CD4-positive, alpha-beta T cell treated with Interleukin-6 for 4 hours (primary cell): Measurements from ENCODE around the gene CLDN6.
"Not testable (repeated sequence)": the region's sequence is repeated elsewhere in the genome, so short reads cannot be mapped to it uniquely, and the experiment has no call there.

Source experiments
- DNase-seq: peaks from one replicate; pipeline ENCODE4 v3.0.0-alpha.2; 2020; ENCODE audit warnings: mixed read lengths

CLDN6 gene

DNA sequence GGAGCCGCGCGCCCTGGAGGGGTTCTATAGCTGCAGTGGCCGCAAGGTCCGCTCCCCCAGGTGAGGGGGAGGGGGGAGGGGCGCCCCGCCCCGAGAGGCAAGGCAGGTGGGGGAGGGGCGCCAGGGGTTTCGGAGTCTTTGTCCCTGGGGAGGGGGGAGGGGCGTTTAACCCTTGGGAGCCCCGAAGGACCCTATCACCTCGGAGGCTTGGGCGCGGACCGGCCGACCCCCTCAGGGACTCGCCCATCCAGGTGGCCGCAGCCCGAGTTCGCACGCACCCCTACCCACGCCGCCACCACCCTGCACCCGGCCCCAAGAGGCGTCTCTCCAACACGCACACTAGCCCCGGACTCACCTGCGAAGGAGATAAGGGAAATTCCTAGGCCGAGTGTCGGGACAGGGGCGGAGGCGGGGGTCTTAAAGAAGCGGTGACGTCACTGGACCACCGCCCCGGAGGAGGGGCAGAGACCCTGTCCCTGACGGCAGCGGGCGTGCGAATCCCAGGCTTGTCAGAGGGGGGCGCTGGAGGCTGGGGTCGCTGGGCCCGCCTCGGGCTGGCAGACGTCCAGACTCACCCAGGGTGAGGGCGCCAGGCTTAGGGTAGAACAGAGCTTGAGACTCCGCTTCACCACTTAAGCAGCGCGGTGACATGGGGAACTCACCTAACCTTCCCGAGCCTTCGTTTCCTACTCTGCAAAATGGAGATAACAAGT lies at the start of gene CLDN6:
CLDN6 (minus strand) TSS at position 390 of the 713 bp plus-strand sequence. CDS start 2,162 bp downstream, outside the sequence.
- peak; percentile 57 for DNase-seq

- no peak for DNase-seq
Observed at GRCh38 chr16:3066440-3066748, 48.4 kb upstream of the CLDN6 start.

DNA sequence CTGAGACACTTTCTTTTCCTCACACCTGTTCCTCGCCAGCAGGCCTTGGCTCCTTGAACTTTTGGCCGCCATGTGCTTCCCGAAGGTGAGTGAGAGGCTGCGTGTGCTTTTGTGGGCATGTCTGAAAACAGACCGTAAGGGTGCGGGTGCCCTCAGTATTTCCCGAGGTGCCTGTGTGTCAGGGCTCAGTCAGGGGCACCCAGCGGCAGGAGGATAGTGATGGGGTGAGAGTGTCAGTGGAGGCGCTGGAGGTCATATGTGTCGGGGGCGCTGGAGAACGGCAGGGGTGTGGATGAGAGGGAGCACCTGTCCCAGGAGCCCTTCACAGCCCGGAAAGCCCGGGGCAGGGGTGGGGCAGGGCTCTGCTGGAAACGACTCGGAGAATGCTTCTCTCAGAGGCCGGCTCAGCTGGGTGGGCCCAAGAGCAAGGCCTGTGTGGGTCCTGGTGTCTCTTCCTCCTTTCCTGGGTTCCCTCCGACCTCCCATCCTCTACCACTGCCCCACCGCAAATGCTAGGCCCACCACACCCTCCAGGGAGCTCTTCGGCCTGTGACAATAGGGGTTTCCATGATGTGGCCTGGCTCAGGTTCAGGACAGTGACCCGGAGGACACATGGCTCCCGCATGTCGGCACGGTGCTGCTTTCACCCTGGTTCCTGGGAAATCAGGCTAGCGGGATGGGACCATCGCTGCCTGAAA lies 47.9 kb upstream of the CLDN6 start:
- peak; percentile 52 for DNase-seq

- DNase-seq, result peak; percentile 90
Observed at GRCh38 chr16:3065069-3065741, 47.2 kb upstream of the CLDN6 start, which contains the start of gene IL32. Gene IL32 (plus strand): TSS chr16:3065640. CDS start chr16:3065812, 172 bp downstream.

GRCh38 chr16:3063625-3064386 lies 45.8 kb upstream of the CLDN6 start:
- DNase-seq, result no peak

- no peak for DNase-seq
Observed at GRCh38 chr16:3062553-3062952, 44.6 kb upstream of the CLDN6 start.

DNA sequence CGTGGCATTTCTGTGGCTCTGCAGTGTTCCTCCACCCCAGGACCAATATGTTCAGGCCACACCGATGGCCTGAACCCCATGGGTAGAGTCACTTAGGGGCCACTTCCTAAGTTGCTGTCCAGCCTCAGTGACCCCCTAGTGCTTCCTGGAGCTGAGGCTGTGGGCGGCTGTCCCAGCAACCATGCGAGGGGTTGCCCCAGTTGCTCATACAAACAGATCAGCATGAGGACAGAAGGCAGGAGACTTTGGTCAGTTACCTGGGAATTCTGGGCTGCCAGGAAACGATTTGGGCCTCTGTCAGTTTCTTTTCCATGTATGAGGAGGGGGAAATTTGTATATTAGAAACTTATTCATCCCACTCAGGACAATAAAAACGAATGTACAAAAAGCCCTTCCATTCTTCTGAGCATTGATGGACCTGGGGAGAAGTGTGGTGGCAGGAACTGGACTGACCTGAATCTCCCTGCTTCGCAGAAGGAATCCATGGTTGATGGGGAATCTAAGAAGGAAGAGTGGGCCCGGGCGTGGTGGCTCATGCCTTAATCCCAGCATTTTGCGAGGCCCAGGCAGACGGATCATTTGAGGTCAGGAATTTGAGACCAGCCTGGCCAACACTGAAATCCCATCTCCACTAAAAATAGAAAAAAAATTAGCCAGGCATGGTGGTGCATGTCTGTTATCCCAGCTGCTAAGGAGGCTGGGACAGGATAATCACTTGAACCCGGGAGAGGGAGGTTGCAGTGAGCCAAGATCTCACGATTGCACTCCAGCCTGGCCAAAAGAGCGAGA lies 42.5 kb upstream of the CLDN6 start:
- no peak for DNase-seq

DNA sequence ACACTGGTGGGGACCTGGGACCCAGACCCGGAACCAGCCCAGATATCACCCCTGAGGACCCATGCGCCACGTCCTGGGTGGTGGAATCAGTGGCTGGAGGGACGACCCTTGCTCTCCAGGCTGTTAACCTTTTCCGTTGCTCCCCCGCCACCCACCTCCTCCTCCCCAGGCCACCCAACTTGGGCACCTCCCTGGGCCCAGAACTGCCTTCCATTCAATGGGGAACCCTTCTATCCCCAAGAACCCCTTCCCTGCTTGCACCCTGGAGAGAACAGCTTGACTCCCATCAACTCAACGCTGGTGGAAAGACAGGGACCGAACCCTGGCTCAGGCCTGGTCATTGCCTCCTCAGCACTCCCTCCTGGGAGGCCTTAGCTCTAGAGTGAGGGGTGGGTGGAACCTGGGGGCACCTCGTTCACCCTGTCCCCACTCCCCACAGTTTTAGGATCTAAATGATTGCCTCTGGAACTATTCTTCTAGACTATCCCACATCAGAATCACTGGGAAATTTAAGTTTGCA lies 41.8 kb upstream of the CLDN6 start:
- no peak for DNase-seq

DNA sequence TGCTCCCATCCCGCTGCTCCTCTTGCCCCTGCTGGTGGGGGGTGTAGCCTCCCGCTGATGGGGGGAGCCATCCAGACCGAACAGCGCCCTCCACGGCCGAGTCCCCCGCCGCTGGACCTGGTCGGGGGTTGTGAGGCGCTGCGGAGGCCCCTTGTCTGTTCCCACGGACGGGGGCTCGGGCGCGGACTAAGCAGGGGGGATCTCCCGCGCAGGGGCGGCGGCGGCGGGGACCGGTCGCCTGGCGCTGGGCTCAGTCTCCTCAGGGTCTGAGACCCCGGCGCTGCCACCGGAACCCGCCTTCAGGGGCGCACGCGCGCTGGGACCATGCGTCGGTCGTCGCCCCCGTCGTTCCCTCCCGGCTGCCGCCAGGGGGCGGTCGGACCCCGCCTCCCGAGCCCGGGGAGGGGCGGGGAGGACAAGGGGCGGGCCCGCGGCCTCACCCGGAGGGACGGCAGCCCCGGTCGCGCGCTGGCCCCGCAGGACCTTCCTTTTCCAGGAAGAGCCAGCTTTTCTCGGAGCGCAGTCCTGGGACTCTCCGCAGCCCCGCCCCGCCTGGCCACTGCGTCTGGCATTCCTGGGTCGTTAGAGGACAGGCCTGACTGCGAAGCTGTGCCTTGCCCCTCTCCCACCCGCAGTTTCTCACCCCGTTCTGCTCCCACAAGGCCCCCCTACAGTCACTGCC lies 41.2 kb upstream of the CLDN6 start:
- DNase-seq, result peak; percentile 90

GRCh38 chr16:3058139-3059030 lies 40.4 kb upstream of the CLDN6 start:
- DNase-seq, result peak; percentile 70

DNA sequence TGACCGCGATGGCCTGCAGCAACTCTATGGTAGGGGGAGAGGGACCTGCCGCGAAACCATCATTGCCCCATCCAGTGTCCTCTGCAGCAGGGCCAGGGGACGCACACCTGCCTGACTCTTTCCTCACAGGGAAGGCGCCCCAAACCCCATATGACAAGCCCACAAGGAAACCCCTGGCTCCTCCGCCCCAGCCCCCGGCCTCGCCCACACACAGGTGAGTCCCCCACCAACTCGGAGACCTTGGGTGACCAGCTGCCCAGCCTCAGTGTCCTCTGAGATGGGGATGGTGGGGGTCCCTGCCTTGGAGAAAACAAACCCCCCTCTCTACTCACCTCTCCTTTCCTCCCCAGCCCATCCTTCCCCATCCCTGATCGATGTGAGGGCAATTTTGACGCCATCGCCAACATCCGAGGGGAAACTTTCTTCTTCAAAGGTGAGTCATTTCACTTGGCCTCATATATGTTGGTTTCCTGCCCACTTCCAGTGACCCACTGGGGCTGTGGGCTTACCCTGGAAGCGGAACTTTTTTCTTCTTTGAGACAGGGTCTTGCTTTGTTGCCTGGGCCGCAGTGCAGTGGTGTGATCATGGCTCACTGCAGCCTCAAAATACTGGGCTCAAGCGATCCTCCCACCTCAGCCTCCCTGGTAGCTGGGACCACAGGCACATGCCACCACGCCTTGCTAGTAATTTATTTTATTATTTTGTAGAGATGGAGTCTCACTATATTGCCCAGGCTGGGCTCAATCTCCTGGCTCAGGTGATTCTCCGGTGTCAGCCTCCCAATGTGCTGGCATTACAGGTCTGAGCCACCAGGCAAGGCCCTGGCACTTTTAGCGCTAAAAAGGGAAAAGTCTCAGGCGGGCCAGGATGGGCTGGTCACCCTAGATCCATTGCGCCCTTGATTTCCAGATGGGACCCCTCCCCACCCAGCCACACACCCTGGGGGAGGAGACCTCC lies 39.5 kb upstream of the CLDN6 start:
- no peak for DNase-seq

DNA sequence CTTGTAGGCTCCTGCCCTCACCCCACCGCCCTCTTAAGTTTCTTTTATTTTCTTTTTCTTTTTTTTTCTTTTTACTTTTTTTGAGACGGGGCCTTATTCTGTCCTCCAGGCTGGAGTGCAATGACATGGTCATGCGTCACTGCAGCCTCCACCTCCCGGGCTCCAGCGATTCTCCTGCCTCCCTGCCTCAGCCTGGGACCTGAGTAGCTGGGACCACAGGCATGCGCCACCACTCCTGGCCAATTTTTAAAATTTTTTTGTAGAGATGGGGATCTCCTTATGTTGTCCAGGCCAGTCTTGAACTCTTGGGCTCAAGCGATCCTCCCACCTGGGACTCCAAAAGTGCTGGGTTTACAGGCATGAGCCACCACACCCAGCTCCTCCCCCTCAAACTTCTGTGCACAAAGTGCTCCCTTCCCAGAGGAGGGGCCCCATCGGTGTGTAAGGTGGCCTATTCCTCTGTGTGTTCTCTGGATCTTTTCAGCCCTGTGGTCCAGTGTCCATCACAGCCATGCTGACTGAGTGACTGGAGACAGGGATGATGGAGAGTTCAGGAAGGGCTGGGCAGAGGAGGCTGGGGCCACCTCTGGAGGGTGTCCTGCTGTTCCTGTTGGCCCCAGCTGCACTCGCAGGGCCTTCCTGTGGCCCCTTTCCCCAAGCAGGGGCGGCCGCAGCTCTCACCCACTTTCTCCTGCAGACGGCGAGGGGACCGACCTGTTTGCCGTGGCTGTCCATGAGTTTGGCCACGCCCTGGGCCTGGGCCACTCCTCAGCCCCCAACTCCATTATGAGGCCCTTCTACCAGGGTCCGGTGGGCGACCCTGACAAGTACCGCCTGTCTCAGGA lies 38.6 kb upstream of the CLDN6 start:
- DNase-seq, result no peak

DNA sequence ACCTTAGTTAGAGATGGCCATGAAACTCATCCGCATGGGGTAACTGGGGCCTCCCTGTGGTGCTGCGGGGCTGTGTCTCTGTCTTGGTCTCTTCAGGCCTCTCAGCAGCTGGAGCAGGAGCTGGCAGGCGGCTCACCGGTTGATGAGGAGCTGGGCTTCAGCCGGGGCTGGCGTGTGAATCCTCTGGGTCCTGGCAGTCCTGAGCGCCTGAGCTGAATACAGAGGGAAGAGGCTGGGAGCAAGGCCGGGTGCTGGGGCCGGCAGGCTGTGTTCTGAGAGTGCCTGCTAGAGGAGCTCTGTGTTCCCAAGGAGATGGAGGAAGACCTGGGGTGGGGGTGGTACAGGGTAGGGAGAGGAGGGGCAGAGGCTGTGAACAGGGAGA lies 37.7 kb upstream of the CLDN6 start:
- not testable (repeated sequence) for DNase-seq

DNA sequence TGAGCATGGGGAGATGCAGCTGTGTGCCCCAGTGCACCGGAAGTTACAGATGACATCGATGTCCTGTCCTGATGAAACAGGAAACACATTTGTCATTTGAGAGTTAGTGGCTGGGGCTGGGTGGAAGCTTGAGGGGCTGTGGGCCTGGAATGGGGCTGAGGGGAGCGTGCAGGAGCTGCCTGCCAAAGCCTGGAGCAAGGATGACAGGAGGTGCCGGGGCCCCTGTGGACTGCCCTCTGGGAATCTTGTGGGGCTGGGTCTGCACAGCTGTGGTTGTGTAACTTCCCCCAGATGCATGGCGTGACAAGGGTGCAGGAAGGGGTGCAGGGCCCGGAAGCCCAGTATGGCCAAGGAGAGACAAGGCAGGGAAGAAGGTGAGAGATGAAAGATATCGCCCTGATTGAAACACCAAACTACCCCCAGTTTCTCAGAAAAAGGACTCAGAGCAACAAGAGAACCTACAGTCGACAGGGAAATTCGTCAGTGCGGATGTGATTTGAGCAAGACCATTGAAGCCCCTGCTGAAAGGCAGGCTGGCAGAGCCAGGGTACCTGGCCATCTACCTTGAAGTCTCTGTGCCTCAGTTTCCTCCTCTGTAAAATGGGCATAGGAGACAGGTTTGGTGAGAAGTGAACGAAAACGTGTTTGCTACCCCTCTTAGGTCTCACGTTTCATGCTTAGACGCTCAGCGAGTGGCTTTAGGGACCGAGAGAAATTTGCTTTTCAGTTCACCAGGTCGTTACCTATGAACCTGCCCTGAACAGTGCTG lies 37.2 kb upstream of the CLDN6 start:
- peak; percentile 42 for DNase-seq

DNA sequence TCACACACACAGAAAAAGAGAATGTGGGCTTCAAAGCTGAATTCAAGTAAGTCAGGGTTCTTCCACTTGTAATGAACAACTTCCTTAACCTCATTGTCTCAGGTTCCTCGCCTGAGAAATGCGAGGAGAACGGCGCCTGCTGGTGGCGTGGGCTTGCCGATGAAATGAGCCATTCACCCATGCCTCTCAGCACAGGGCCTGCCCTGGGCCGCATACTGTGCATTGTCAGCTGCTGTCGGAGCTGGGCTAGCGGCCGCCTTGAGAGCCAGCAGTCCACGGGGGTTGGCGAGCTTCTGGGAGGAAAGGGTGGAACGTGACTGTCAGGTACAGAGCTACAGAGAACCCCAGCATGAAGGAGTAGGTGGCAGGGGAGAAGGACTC lies 35.3 kb upstream of the CLDN6 start:
- DNase-seq, result peak; percentile 55

DNA sequence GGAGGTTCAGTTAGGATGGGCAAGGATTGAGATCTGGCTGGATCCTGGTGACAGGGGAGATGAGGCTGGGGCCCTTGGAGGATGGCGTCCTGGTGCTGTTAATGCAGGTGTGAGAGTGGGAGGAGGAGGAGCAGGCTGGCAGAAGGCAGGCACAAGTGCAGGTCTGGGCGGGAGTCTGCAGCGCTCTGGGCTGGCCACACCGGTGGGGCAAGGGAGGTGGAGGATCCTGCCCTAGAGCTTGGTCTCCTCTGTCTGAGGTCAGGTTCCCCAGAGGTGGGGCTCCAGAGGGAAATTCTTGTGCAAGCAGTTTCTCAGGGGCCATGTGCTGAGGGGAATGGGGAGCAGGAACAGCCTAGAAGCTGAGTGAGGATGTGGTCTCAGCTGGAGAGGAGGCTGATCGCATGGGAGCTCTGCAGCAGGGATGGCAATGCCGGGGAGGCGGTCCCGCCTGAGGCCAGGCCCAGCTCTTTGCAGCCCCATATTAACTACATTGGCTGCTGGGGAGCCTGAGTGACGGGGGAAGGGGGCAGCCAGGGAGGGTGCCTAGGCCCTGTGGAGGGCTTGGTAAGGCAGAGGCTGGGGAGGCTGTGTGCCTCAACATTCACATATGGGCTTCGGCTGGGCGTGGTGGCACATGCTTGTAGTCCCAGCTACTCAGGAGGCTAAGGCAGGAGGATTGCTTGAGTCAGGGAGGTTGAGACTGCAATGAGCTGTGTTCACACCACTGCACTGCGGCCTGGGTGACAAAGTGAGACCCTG lies 34.8 kb upstream of the CLDN6 start:
- DNase-seq, result not testable (repeated sequence)

- no peak for DNase-seq
Observed at GRCh38 chr16:3051494-3051893, 33.5 kb upstream of the CLDN6 start.
